HepG2 (cell line): Measurements from ENCODE around the gene RNF10. TPM values are rescaled to one million over a fixed set of nuclear protein-coding genes. Genes with fewer than 3 reads are reported as not detected.

Source experiments
- CHD4 ChIP-seq: fragments of 200-600 bp; sonication (generic); IDR thresholded peaks from 2 replicates; pipeline ENCODE4 v1.7.0; 2017; ENCODE audit warnings: mild to moderate bottlenecking, low read length, borderline replicate concordance
- ETV5 ChIP-seq: IDR thresholded peaks from 2 replicates; pipeline ENCODE4 v1.6.1; 2018; ENCODE audit warnings: missing biosample characterization, missing genetic modification reagents, inconsistent platforms, borderline replicate concordance
- FOSL2 ChIP-seq: sonication (generic); formaldehyde crosslinking; IDR thresholded peaks from 2 replicates; pipeline ENCODE4 v1.4.0; 2020; ENCODE audit warnings: missing genetic modification reagents
- GATAD2A ChIP-seq: IDR thresholded peaks from 2 replicates; pipeline ENCODE4 v1.6.1; 2016
- HDAC1 ChIP-seq: sonication (generic); formaldehyde crosslinking; IDR thresholded peaks from 2 replicates; pipeline ENCODE4 v1.5.1; 2020; ENCODE audit warnings: mild to moderate bottlenecking, missing genetic modification reagents
- KDM2A ChIP-seq: sonication (generic); formaldehyde crosslinking; IDR thresholded peaks from 2 replicates; pipeline ENCODE4 v1.4.0; 2020; ENCODE audit warnings: low read depth, missing genetic modification reagents, borderline replicate concordance
- KDM5B ChIP-seq: sonication (generic); formaldehyde crosslinking; IDR thresholded peaks from 2 replicates; pipeline ENCODE4 v1.4.0; 2020; ENCODE audit warnings: missing genetic modification reagents, mild to moderate bottlenecking, borderline replicate concordance
- MAFF ChIP-seq: IDR thresholded peaks from 2 replicates; pipeline ENCODE4 v1.6.1; 2011; ENCODE audit warnings: low read depth, low read length, improper control_type of control experiment
- MAFG ChIP-seq: sonication (generic); formaldehyde crosslinking; IDR thresholded peaks from 2 replicates; pipeline ENCODE4 v1.5.1; 2020; ENCODE audit warnings: mild to moderate bottlenecking, missing genetic modification reagents
- NFE2L1 ChIP-seq: sonication (generic); formaldehyde crosslinking; IDR thresholded peaks from 2 replicates; pipeline ENCODE4 v1.4.0; 2020; ENCODE audit warnings: missing genetic modification reagents, mild to moderate bottlenecking, borderline replicate concordance
- PRDM4 ChIP-seq: sonication (generic); formaldehyde crosslinking; IDR thresholded peaks from 2 replicates; pipeline ENCODE4 v1.9.0; 2021; ENCODE audit warnings: missing genetic modification reagents, borderline replicate concordance
- RAD21 ChIP-seq: fragments of 450-650 bp; formaldehyde crosslinking; IDR thresholded peaks from 2 replicates; pipeline ENCODE4 v1.5.0; 2020; ENCODE audit warnings: mild to moderate bottlenecking
- RBM22 ChIP-seq: fragments of 200-400 bp; formaldehyde crosslinking; optimal IDR thresholded peaks from 2 replicates; pipeline ENCODE3; 2017; ENCODE audit warnings: mild to moderate bottlenecking, low read length, moderate library complexity
- SAP130 ChIP-seq: IDR thresholded peaks from 2 replicates; pipeline ENCODE4 v1.6.1; 2016; ENCODE audit warnings: low read depth
- SMC3 ChIP-seq: IDR thresholded peaks from 2 replicates; pipeline ENCODE4 v1.6.1; 2011; ENCODE audit warnings: low read length, improper control_type of control experiment
- TBX2 ChIP-seq: sonication (generic); formaldehyde crosslinking; IDR thresholded peaks from 2 replicates; pipeline ENCODE4 v1.5.0; 2020; ENCODE audit warnings: missing genetic modification reagents, mild to moderate bottlenecking, borderline replicate concordance
- YEATS4 ChIP-seq: sonication (generic); formaldehyde crosslinking; IDR thresholded peaks from 2 replicates; pipeline ENCODE4 v1.4.0; 2020; ENCODE audit warnings: missing genetic modification reagents, borderline replicate concordance
- ZMYM2 ChIP-seq: sonication (generic); formaldehyde crosslinking; IDR thresholded peaks from 2 replicates; pipeline ENCODE4 v1.8.0; 2022; ENCODE audit warnings: mild to moderate bottlenecking, missing genetic modification reagents
- ZMYM3 ChIP-seq: sonication (generic); formaldehyde crosslinking; IDR thresholded peaks from 2 replicates; pipeline ENCODE4 v1.5.1; 2020; ENCODE audit warnings: mild to moderate bottlenecking, missing genetic modification reagents
- ZNF3 ChIP-seq: IDR thresholded peaks from 2 replicates; pipeline ENCODE4 v1.7.0; 2017; ENCODE audit warnings: inconsistent platforms
- ZNF564 ChIP-seq: sonication (generic); formaldehyde crosslinking; IDR thresholded peaks from 2 replicates; pipeline ENCODE4 v1.8.1; 2023; ENCODE audit warnings: mild to moderate bottlenecking, missing genetic modification reagents
- ZNF580 ChIP-seq: IDR thresholded peaks from 2 replicates; pipeline ENCODE4 v1.6.1; 2016; ENCODE audit warnings: low read depth, borderline replicate concordance
- ZNF687 ChIP-seq: sonication (generic); formaldehyde crosslinking; IDR thresholded peaks from 2 replicates; pipeline ENCODE4 v1.5.1; 2020; ENCODE audit warnings: mild to moderate bottlenecking, missing genetic modification reagents, moderate library complexity
- ZNF740 ChIP-seq: sonication (generic); formaldehyde crosslinking; IDR thresholded peaks from 2 replicates; pipeline ENCODE4 v1.4.0; 2020; ENCODE audit warnings: missing genetic modification reagents
- polyA plus RNA-seq, 8 experiments: library from polyadenylated mRNA; depleted of rRNA in 3 of 8; stranded (reverse) in 7 of 8; unstranded in 1 of 8; fragments of >200 nt; fragmentation: Illumina TruSeq in 4 of 8; extraction: Trizol in 4 of 8; gene quantifications; 2 replicates each; pipeline versions ENCODE4 v1.2.1 to v1.2.3, GENCODE V29; 2011 to 2016; ENCODE audit warnings: low read depth in 4 of 8, missing spikeins in 1 of 8, mixed read lengths in 1 of 8; ENCODE audit not compliant: insufficient read depth in 1 of 8
- total RNA-seq, 5 experiments: library from RNA; depleted of rRNA; stranded (reverse); fragments of >200 nt; fragmentation: Illumina TruSeq; extraction: Trizol; gene quantifications; 2 replicates each; pipeline ENCODE4 v1.2.3, GENCODE V29; 2016; ENCODE audit warnings: low read depth in 1 of 5

Gene RNF10
- total and polyA plus RNA-seq, 2 of the 13 experiments (the other 11 are each of a cell fraction or from before 2014, with no cell fraction given): 62.5 to 88.0 TPM

DNA sequence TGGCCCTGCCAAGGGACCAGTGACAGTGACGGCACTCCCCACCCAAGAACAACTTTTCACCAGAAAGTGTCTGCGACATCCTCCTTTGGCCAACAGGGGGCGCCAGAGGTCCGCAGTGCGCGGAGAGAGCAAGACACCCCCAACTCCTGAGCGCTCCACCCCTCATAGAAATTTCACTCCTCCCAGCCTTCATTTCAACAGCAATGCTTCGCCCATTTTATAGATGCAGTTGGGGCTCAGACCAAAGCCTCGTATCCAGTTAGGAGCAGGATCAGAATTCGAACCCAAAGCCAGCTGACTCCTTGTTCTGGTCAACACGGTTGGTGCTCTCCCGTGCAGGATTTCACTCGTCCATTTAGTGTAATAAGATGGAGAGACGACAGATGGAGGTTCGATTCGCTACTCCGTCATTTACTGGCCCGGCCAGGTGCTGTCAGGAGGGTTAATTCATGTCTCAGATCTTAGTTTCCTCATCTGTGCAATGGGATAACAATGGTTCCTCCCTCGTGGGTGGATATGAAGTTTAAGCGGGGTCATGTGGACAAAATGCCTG, 49.4 kb downstream of the RNF10 start (continued):
- TF ChIP-seq ZMYM3: peak; percentile 72; the same call in 1 of the 2 replicates
- peak; percentile 52 for TF ChIP-seq ZNF740 (CRISPR knock-in tag)
- no peak for TF ChIP-seq PRDM4 (CRISPR knock-in tag)
- 0 out of 2 replicates have a peak, but pooled peaks have one; percentile 31 for TF ChIP-seq ZMYM2
- 0 out of 2 replicates have a peak, but pooled peaks have one; percentile 5 for TF ChIP-seq FOSL2 (CRISPR knock-in tag)
- TF ChIP-seq ZNF3 (CRISPR knock-in tag): 0 out of 2 replicates have a peak, but pooled peaks have one; percentile 20
- TF ChIP-seq ETV5 (CRISPR knock-in tag): 0 out of 2 replicates have a peak, but pooled peaks have one; percentile 14
- TF ChIP-seq KDM2A (CRISPR knock-in tag): 0 out of 2 replicates have a peak, but pooled peaks have one; percentile 52
- peak; percentile 42; the same call in 1 of the 2 replicates for TF ChIP-seq SAP130 (CRISPR knock-in tag)
- no peak for TF ChIP-seq YEATS4 (CRISPR knock-in tag)
- TF ChIP-seq CHD4: peak; percentile 75; the same call in 1 of the 2 replicates
- TF ChIP-seq TBX2: 0 out of 2 replicates have a peak, but pooled peaks have one; percentile 21
- no peak for TF ChIP-seq NFE2L1 (CRISPR knock-in tag)
- TF ChIP-seq MAFF: no peak
- 0 out of 2 replicates have a peak, but pooled peaks have one; percentile 30 for TF ChIP-seq HDAC1 (CRISPR knock-in tag)
- TF ChIP-seq ZNF564 (CRISPR knock-in tag): no peak
- TF ChIP-seq GATAD2A (CRISPR knock-in tag): peak; percentile 40; the same call in 1 of the 2 replicates
- peak; percentile 15; the same call in 1 of the 2 replicates for TF ChIP-seq ZNF580
- TF ChIP-seq MAFG (CRISPR knock-in tag): no peak
- TF ChIP-seq ZNF687 (CRISPR knock-in tag): peak; percentile 24; the same call in 1 of the 2 replicates
- TF ChIP-seq RAD21 (CRISPR knock-in tag): peak; percentile 87
- no peak for TF ChIP-seq KDM5B
- no peak for TF ChIP-seq RBM22
- TF ChIP-seq SMC3: peak; percentile 56
